HepG2 (cell line): ENCODE results near the gene AHCTF1. TPM values are rescaled to one million over a fixed set of nuclear protein-coding genes. Genes with fewer than 3 reads are reported as not detected.

ENCODE experiments used
- ETV5 ChIP-seq: IDR thresholded peaks from 2 replicates; pipeline ENCODE4 v1.6.1; 2018; ENCODE audit warnings: missing biosample characterization, missing genetic modification reagents, inconsistent platforms, borderline replicate concordance
- FOSL2 ChIP-seq: sonication (generic); formaldehyde crosslinking; IDR thresholded peaks from 2 replicates; pipeline ENCODE4 v1.4.0; 2020; ENCODE audit warnings: missing genetic modification reagents
- HNF1B ChIP-seq: sonication (generic); formaldehyde crosslinking; IDR thresholded peaks from 2 replicates; pipeline ENCODE4 v1.5.1; 2020; ENCODE audit warnings: mild to moderate bottlenecking, moderate library complexity, missing genetic modification reagents
- IRF2 ChIP-seq: IDR thresholded peaks from 2 replicates; pipeline ENCODE4 v1.6.1; 2018; ENCODE audit warnings: missing genetic modification reagents, missing compliant biosample characterization
- MAFF ChIP-seq: IDR thresholded peaks from 2 replicates; pipeline ENCODE4 v1.6.1; 2011; ENCODE audit warnings: low read depth, low read length, improper control_type of control experiment
- MLX ChIP-seq: IDR thresholded peaks from 2 replicates; pipeline ENCODE4 v1.6.1; 2016
- PRDM10 ChIP-seq: sonication (generic); formaldehyde crosslinking; IDR thresholded peaks from 2 replicates; pipeline ENCODE4 v1.4.0; 2020; ENCODE audit warnings: low read depth, missing genetic modification reagents
- SALL1 ChIP-seq: sonication (generic); formaldehyde crosslinking; IDR thresholded peaks from 2 replicates; pipeline ENCODE4 v1.8.0; 2022; ENCODE audit warnings: mild to moderate bottlenecking, missing genetic modification reagents
- TBX3 ChIP-seq: fragments of 450-650 bp; IDR thresholded peaks from 2 replicates; pipeline ENCODE4 v1.6.1; 2017; ENCODE audit warnings: antibody characterized with exemption, mild to moderate bottlenecking, inconsistent platforms, borderline replicate concordance
- ZKSCAN5 ChIP-seq: sonication (generic); formaldehyde crosslinking; IDR thresholded peaks from 2 replicates; pipeline ENCODE4 v1.5.1; 2020; ENCODE audit warnings: mild to moderate bottlenecking, missing genetic modification reagents
- ZNF143 ChIP-seq: sonication (generic); formaldehyde crosslinking; IDR thresholded peaks from 2 replicates; pipeline ENCODE4 v1.4.0; 2020; ENCODE audit warnings: missing genetic modification reagents
- ZNF251 ChIP-seq: sonication (generic); formaldehyde crosslinking; IDR thresholded peaks from 2 replicates; pipeline ENCODE4 v1.9.0; 2021; ENCODE audit warnings: mild to moderate bottlenecking, missing genetic modification reagents
- ZNF30 ChIP-seq: sonication (generic); formaldehyde crosslinking; IDR thresholded peaks from 2 replicates; pipeline ENCODE4 v1.5.0; 2020; ENCODE audit warnings: mild to moderate bottlenecking, missing genetic modification reagents
- ZNF331 ChIP-seq: sonication (generic); formaldehyde crosslinking; IDR thresholded peaks from 2 replicates; pipeline ENCODE4 v1.4.0; 2020; ENCODE audit warnings: missing genetic modification reagents
- ZNF335 ChIP-seq: sonication (generic); formaldehyde crosslinking; IDR thresholded peaks from 2 replicates; pipeline ENCODE4 v1.4.0; 2020; ENCODE audit warnings: missing genetic modification reagents
- ZNF441 ChIP-seq: sonication (generic); formaldehyde crosslinking; IDR thresholded peaks from 2 replicates; pipeline ENCODE4 v1.7.0; 2021; ENCODE audit warnings: missing genetic modification reagents, borderline replicate concordance
- ZNF503 ChIP-seq: sonication (generic); formaldehyde crosslinking; IDR thresholded peaks from 2 replicates; pipeline ENCODE4 v1.4.0; 2020; ENCODE audit warnings: missing genetic modification reagents
- ZNF780A ChIP-seq: sonication (generic); formaldehyde crosslinking; IDR thresholded peaks from 2 replicates; pipeline ENCODE4 v1.8.0; 2022; ENCODE audit warnings: mild to moderate bottlenecking, missing genetic modification reagents, moderate library complexity
- ZSCAN20 ChIP-seq: sonication (generic); formaldehyde crosslinking; IDR thresholded peaks from 2 replicates; pipeline ENCODE4 v1.4.0; 2020; ENCODE audit warnings: missing genetic modification reagents, mild to moderate bottlenecking, borderline replicate concordance
- polyA plus RNA-seq, 8 experiments: library from polyadenylated mRNA; depleted of rRNA in 3 of 8; stranded (reverse) in 7 of 8; unstranded in 1 of 8; fragments of >200 nt; fragmentation: Illumina TruSeq in 4 of 8; extraction: Trizol in 4 of 8; gene quantifications; 2 replicates each; pipeline versions ENCODE4 v1.2.1 to v1.2.3, GENCODE V29; 2011 to 2016; ENCODE audit warnings: low read depth in 4 of 8, missing spikeins in 1 of 8, mixed read lengths in 1 of 8; ENCODE audit not compliant: insufficient read depth in 1 of 8
- total RNA-seq, 5 experiments: library from RNA; depleted of rRNA; stranded (reverse); fragments of >200 nt; fragmentation: Illumina TruSeq; extraction: Trizol; gene quantifications; 2 replicates each; pipeline ENCODE4 v1.2.3, GENCODE V29; 2016; ENCODE audit warnings: low read depth in 1 of 5
- TF ChIP-seq, protein P1 (sequence below): IDR thresholded peaks from 2 replicates; pipeline ENCODE4 v1.6.1; 2018; ENCODE audit warnings: missing genetic modification reagents, mild to moderate bottlenecking, missing compliant biosample characterization
- TF ChIP-seq, protein P2 (sequence below): sonication (generic); formaldehyde crosslinking; IDR thresholded peaks from 2 replicates; pipeline ENCODE4 v1.8.1; 2023; ENCODE audit warnings: mild to moderate bottlenecking, moderate library complexity, missing genetic modification reagents

Gene AHCTF1
- total and polyA plus RNA-seq, 2 of the 13 experiments (the other 11 are each of a cell fraction or from before 2014, with no cell fraction given) = 16.6 to 45.9 TPM

DNA sequence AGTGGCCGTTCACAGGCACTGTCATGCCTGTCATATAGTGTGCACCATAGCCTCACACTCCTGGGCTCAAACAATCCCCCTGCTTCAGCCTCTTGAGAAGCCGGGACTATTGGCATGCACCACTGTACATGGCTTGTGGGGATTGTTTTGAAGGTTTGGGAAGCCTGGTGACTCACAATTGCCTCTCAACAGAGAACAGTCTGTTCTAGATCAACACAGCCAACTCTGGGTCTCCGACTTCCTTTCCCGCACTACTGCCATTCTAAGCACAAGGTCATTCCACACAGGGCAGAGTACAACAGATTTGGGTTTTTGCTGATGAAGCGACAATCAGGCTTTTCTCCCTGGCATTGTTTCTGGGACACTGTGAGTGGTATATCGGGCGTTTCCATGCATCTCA is 15.5 kb upstream of the AHCTF1 start (continued):
- TF ChIP-seq ZNF503 = no peak
- no peak for TF ChIP-seq TBX3
- no peak for TF ChIP-seq ZNF780A (CRISPR knock-in tag)
- TF ChIP-seq ETV5 = peak; percentile 64; the same call in 1 of the 2 replicates
- peak; percentile 54; the same call in 1 of the 2 replicates for TF ChIP-seq IRF2 (CRISPR knock-in tag)
- peak; percentile 52 for TF ChIP-seq SALL1 (CRISPR knock-in tag)
- TF ChIP-seq, protein P1, sequence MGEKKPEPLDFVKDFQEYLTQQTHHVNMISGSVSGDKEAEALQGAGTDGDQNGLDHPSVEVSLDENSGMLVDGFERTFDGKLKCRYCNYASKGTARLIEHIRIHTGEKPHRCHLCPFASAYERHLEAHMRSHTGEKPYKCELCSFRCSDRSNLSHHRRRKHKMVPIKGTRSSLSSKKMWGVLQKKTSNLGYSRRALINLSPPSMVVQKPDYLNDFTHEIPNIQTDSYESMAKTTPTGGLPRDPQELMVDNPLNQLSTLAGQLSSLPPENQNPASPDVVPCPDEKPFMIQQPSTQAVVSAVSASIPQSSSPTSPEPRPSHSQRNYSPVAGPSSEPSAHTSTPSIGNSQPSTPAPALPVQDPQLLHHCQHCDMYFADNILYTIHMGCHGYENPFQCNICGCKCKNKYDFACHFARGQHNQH (CRISPR knock-in tag) = peak; percentile 36; the same call in 1 of the 2 replicates
- peak; percentile 91 for TF ChIP-seq FOSL2
- no peak for TF ChIP-seq ZNF143 (CRISPR knock-in tag)
- TF ChIP-seq MLX (CRISPR knock-in tag) = 0 out of 2 replicates have a peak, but pooled peaks have one; percentile 53
- TF ChIP-seq ZNF251 = no peak
- TF ChIP-seq, protein P2, sequence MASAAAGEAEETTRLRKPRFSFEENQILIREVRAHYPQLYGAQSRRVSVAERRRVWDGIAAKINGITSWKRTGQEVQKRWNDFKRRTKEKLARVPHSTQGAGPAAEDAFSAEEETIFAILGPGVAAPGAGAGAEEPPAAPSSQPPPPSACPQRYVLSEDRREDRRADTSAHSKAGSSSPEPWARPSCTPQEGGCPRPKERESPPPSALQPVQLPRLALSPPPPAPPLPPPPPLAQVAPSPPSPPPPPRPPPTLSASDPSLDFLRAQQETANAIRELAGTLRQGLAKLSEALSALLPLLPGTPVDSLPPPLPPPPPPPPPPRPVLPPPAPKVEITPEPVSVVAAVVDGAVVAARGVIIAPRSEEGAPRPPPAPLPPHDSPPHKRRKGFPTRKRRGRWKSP (CRISPR knock-in tag) = no peak
- TF ChIP-seq HNF1B (CRISPR knock-in tag) = 0 out of 2 replicates have a peak, but pooled peaks have one; percentile 33
- no peak for TF ChIP-seq ZNF30 (CRISPR knock-in tag)
- 0 out of 2 replicates have a peak, but pooled peaks have one; percentile 35 for TF ChIP-seq ZNF441 (CRISPR knock-in tag)
- TF ChIP-seq ZNF335 (CRISPR knock-in tag) = no peak
- peak; percentile 93 for TF ChIP-seq MAFF
- peak; percentile 97 for TF ChIP-seq PRDM10 (CRISPR knock-in tag)
- no peak for TF ChIP-seq ZSCAN20 (CRISPR knock-in tag)
- no peak for TF ChIP-seq ZKSCAN5 (CRISPR knock-in tag)
- TF ChIP-seq ZNF331 (CRISPR knock-in tag) = no peak
